Progenitor cell of endocrine pancreas (in vitro differentiated cells): Measurements from ENCODE around the gene TBCEL. TPM values are rescaled to one million over a fixed set of nuclear protein-coding genes. Genes with fewer than 3 reads are reported as not detected.

ENCODE experiments used
- DNase-seq: peaks from one replicate; pipeline ENCODE4 v3.0.0; 2021; ENCODE audit warnings: low spot score; ENCODE audit not compliant: unreplicated experiment
- H3K27ac Mint-ChIP-seq: 2 replicates; pipeline ENCODE4 v1.8.0; 2021; ENCODE audit warnings: mild to moderate bottlenecking, moderate library complexity, mixed read lengths
- H3K27me3 Mint-ChIP-seq: 2 replicates; pipeline ENCODE4 v1.8.0; 2021; ENCODE audit warnings: mixed read lengths
- H3K36me3 Mint-ChIP-seq: 2 replicates; pipeline ENCODE4 v1.8.0; 2022; ENCODE audit warnings: mixed read lengths; ENCODE audit not compliant: insufficient read depth
- H3K4me1 Mint-ChIP-seq: 2 replicates; pipeline ENCODE4 v1.8.0; 2021; ENCODE audit warnings: low read depth, mixed read lengths
- H3K4me3 Mint-ChIP-seq: 2 replicates; pipeline ENCODE4 v1.8.0; 2021; ENCODE audit warnings: low read depth, mild to moderate bottlenecking, moderate library complexity, mixed read lengths
- H3K9me3 Mint-ChIP-seq: 2 replicates; pipeline ENCODE4 v1.8.0; 2021; ENCODE audit warnings: low read depth, mixed read lengths
- total RNA-seq: library from RNA; stranded (reverse); gene quantifications from 2 replicates; pipeline ENCODE4 v1.2.1, GENCODE V29; 2021
- TF ChIP-seq, protein P1 (sequence below): fragments of 200-600 bp; sonication (generic); IDR thresholded peaks from one replicate; pipeline ENCODE4 v1.5.0; 2021; ENCODE audit warnings: antibody characterized with exemption, mild to moderate bottlenecking; ENCODE audit not compliant: unreplicated experiment

Gene TBCEL
- total RNA-seq, 1 donor from 2014 or later = 28.6 TPM

DNA sequence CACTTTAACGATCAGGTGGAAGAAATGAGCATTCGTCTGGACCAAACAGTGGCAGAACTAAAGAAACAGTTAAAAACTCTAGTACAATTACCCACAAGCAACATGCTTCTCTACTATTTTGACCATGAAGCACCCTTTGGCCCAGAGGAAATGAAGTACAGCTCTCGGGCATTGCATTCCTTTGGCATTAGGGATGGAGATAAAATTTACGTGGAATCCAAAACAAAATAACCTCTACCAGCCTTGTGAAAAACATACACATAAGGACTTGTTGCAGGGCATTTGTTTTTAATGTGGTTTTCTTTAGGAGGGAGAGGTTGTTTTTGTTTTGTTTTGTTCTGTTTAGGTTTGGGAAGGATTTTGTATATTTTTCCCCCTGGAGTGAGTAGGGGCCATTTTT is 63.0 kb downstream of the TBCEL start:
- H3K27me3 Mint-ChIP-seq = no peaks in the 10 kb centered on the region
- no peaks in the 10 kb centered on the region for H3K9me3 Mint-ChIP-seq
- no peak overlapping the region for H3K27ac Mint-ChIP-seq
- no peak for DNase-seq
- peaks cover 11% of the 10 kb centered on the region for H3K4me1 Mint-ChIP-seq
- peaks cover 23% of the 10 kb centered on the region for H3K36me3 Mint-ChIP-seq
- no peak overlapping the region for H3K4me3 Mint-ChIP-seq
- TF ChIP-seq, protein P1, sequence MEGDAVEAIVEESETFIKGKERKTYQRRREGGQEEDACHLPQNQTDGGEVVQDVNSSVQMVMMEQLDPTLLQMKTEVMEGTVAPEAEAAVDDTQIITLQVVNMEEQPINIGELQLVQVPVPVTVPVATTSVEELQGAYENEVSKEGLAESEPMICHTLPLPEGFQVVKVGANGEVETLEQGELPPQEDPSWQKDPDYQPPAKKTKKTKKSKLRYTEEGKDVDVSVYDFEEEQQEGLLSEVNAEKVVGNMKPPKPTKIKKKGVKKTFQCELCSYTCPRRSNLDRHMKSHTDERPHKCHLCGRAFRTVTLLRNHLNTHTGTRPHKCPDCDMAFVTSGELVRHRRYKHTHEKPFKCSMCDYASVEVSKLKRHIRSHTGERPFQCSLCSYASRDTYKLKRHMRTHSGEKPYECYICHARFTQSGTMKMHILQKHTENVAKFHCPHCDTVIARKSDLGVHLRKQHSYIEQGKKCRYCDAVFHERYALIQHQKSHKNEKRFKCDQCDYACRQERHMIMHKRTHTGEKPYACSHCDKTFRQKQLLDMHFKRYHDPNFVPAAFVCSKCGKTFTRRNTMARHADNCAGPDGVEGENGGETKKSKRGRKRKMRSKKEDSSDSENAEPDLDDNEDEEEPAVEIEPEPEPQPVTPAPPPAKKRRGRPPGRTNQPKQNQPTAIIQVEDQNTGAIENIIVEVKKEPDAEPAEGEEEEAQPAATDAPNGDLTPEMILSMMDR = no peak

DNA sequence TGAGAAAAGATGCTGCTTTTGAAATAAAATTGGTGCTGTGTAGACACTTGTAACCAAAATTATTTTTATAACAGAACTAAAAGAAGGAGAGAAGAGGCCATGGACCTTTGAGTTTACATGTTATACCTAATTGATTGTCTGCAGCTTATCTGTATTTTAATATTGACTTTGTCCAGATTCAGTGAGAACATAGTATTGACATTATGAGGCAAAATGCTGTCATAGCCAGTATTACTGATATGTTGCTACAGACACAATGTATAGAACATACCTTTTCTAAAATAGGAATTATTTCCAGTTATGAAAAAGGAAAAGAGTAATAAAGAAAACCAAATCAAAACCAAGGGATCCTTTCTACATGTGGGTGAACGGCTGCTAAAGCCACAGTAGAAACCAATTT is 65.7 kb downstream of the TBCEL start:
- no peak overlapping the region for H3K4me3 Mint-ChIP-seq
- H3K36me3 Mint-ChIP-seq = peaks cover 22% of the 10 kb centered on the region
- H3K27ac Mint-ChIP-seq = no peak overlapping the region
- H3K4me1 Mint-ChIP-seq = peaks cover 11% of the 10 kb centered on the region
- DNase-seq = no peak
- no peaks in the 10 kb centered on the region for H3K9me3 Mint-ChIP-seq
- no peaks in the 10 kb centered on the region for H3K27me3 Mint-ChIP-seq
- TF ChIP-seq, protein P1 = no peak

DNA sequence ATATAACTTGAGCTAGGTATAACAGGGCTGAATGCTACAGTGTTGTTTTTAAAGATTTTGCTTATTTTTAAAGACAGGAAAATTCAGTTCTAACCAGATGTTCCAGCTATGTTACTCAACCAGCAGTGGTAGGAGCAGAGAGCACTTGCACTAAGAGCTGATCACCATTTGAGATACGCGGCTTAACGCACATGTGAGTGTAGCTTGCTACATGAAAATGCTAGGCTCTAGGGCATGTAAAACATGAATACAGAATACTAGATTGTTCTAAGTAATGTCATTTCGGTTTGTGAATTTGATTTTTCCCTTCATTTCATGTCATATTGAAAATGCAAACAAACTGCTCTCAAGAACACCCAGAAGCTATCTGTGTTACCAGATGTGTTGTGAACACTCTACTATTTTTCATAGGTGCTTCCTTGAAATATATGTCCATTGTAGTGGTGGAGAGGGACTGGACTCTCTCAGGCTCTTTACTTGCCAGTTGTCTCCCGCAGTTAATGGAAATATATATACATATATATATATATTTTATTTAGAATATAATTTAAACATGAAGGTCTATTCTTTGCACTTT is 66.3 kb downstream of the TBCEL start:
- TF ChIP-seq, protein P1 = no peak
- H3K9me3 Mint-ChIP-seq = no peaks in the 10 kb centered on the region
- H3K27ac Mint-ChIP-seq = no peak overlapping the region
- peaks cover 22% of the 10 kb centered on the region for H3K36me3 Mint-ChIP-seq
- H3K4me1 Mint-ChIP-seq = peaks cover 11% of the 10 kb centered on the region
- no peaks in the 10 kb centered on the region for H3K27me3 Mint-ChIP-seq
- no peak overlapping the region for H3K4me3 Mint-ChIP-seq
- DNase-seq = no peak

DNA sequence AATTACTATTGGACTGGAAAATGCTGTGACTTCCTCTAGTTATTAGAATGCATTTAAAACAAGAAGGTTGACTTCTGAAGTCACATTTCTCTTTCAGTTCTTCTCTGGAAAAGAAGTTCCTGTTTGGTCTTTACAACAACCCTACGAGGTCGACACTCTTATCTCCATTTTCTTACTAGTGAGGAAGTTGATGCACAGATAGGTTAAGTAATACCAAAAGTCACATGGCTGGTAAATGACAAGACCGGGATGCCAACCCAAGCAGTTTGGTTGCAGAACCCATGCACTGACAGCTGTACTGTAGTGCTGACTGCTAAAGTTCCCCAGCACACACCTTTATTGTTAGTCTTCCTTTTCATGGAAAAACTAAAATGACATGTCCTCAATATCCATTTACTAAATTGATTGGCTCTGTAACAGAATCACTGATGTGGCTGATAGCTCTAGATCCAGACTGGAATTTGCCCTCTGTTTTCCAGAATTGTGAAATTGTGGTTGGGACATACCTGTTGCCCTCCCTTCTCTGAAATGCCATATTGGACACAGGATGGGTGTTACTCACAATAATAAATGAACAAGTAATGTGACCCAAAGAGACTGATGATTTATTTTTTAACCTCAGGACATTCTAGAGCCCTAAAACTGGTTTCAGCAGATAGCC is 67.7 kb downstream of the TBCEL start:
- Mint-ChIP-seq H3K4me3 (no peak overlapping the region), H3K4me1 (peaks cover 11% of the 10 kb centered on the region), H3K27ac (no peak overlapping the region), H3K27me3 (no peaks in the 10 kb centered on the region), H3K36me3 (peaks cover 15% of the 10 kb centered on the region), H3K9me3 (no peaks in the 10 kb centered on the region)
- TF ChIP-seq, protein P1 = no peak
- no peak for DNase-seq

DNA sequence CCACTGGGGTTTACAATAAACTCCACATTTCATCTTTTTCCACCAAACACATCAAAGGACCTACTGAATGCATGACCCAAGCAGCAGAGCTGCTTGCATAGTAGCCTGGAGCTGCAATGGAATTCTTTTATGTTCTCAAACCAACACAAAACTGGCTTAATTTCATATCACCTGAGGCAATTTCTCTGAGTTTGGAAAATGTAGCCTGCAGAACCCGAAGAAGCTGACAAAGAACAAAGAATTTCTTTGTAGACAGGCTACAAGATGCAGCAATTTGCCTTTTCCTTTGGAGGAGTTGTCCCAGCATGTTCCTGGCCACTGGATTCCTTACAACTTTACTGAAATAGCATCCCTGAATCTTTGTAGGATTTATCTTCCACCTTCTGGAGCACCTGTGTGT is 71.7 kb downstream of the TBCEL start:
- peaks cover 3% of the 10 kb centered on the region for H3K36me3 Mint-ChIP-seq

More for the DNA sequence above, 71.7 kb downstream of the TBCEL start:
- TF ChIP-seq, protein P1 = no peak
- H3K9me3 Mint-ChIP-seq = no peaks in the 10 kb centered on the region
- H3K4me1 Mint-ChIP-seq = peaks cover 2% of the 10 kb centered on the region
- no peak for DNase-seq
- H3K4me3 Mint-ChIP-seq = no peak overlapping the region
- no peaks in the 10 kb centered on the region for H3K27me3 Mint-ChIP-seq
- H3K27ac Mint-ChIP-seq = no peak overlapping the region
